K562 treated with DMSO at 1 percent for 48 hours (cell line): ENCODE results near the gene C4orf17. TPM values are rescaled to one million over a fixed set of nuclear protein-coding genes. Genes with fewer than 3 reads are reported as not detected.

Source experiments
- total RNA-seq: library from RNA; unstranded; fragments of 300-600 nt; gene quantifications from 2 replicates; pipeline ENCODE4 v1.2.3, GENCODE V29; 2022; ENCODE audit warnings: low replicate concordance; ENCODE audit errors: extremely low read depth

The C4orf17 gene
- total RNA-seq: not detected in 2 replicates

DNA sequence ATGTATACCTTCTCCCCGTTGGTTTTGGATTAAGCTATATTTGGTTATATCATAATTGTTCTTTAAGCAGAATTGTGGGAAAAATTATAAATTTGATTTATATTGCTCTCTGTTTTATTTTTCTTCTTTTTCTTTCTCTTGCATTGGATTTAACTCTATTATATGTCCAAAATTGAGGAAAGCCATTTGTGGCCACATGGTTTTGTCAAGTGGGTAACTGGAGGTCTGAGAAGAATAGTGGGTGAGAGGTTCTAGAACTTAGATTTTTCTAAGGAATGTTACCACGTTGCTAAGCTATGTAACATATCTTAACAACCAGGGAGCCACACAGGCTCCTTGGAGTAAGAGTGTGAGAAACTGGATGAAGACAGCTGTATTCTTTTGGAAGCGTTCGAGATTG lies at the start of gene C4orf17:
Gene C4orf17, plus strand, starts transcription at position 301 of the 400 bp plus-strand sequence. CDS start 2,061 bp downstream, outside the sequence.

DNA sequence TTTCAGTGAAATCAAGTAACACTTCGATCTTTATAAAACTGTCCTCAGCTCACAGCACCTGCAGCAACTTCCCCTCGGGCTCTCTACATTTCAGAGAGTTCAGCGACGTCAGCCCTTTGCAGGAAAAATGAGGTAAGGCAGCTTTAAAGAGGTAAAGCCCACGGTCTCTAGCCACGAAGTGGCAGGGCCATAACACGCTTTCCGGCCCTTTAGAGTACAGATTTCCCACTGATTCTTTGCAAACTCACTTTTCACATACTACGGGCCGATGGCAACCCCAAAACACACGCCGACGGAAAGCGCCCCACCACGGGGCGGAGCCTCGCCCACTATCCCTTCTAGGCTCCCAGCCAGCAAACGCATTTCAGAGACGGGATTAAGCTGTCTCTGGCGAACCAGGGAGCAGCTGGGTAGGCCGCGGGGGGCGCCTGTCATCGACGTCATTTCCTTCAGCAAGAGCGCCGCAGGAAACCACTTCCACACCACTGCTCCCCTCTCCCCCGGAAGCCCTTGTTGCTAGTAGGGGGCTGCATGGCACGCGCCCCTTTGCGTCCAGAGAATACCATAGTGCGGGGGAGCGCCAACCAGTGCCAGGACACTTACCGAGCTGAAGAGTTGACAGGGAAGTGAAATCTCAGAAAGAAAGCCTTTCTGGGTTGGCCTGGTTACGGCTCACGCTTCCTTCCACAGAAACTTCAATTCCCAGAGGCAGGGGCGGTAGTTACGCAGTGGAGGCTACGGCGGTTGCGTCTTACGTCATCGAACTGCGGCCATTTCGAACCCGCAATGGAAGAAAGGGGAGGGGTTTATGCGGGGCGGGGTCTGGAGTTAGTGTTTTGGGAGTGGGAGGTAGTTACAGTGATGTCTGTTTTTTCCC lies 52.7 kb downstream of the C4orf17 start, which contains the start of gene TRMT10A:
Gene TRMT10A, minus strand, starts transcription at position 730 of the 877 bp plus-strand sequence. CDS start 4,701 bp downstream, outside the sequence.

DNA sequence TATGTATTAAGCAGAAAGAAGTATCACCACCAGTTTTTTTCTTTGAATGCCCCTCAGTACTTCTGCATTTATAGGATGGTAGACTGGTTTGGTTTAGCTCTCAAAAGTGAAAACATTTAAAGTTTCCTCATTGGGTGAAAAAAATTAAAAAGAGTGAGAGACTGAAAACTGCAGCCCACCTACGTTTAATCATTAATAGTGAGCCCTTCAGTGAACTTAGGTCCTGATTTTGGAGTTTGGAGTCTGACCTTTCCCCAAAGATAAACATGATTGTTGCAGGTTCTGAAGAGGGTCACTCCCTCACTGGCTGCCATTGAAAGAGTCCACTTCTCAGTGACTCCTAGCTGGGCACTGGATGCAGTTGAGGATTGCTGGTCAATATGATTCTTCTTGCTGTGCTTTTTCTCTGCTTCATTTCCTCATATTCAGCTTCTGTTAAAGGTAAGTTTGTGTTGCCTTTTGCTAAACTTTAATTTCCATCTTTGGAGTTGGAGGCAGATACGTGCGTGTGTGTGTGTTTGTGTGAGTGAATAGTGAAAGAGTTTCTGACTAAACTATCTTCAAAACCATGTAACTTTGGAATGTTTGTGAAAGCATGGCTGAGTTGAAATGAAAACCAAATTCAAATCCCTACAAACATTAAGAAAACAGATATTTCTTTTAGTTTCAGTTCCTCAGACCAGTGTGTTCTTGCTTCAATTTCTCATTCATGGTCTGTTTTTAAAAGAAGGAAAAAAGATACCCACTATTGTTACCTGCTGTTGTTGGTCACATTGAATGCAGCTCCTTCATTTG lies 63.9 kb downstream of the C4orf17 start, which contains the start of gene MTTP:
Gene MTTP, plus strand, starts transcription at position 295 of the 795 bp plus-strand sequence. Its CDS starts 86 bp downstream, at position 381.

Other genes with a start within 250 kb of the C4orf17 start
- gene ADH1A, start 220.0 kb upstream of the C4orf17 start, total RNA-seq: not detected in 2 replicates
- not detected in 2 replicates for gene ADH1B, start 189.6 kb upstream of the C4orf17 start, total RNA-seq
- not detected in 2 replicates for gene ADH1C, start 158.3 kb upstream of the C4orf17 start, total RNA-seq
- gene ADH7, start 75.7 kb upstream of the C4orf17 start, total RNA-seq: not detected in 2 replicates
- not detected in 2 replicates for gene TRMT10A, start 53.0 kb downstream of the C4orf17 start, total RNA-seq
- not detected in 2 replicates for gene MTTP, start 63.8 kb downstream of the C4orf17 start, total RNA-seq
- not detected in 2 replicates for gene C4orf54, start 146.8 kb downstream of the C4orf17 start, total RNA-seq